HEK293T (cell line): ENCODE data around the gene MGAT4B.

Experiments used
- CTCF ChIA-PET: fragments of 350-600 bp; formaldehyde crosslinking; extraction: SDS; loops from one replicate; lab custom pipeline; 2021; ENCODE audit warnings: antibody characterized with exemption, inconsistent platforms; lab: Yijun Ruan, JAX
- POLR2A ChIA-PET: fragments of 350-600 bp; formaldehyde crosslinking; extraction: SDS; loops from one replicate; lab custom pipeline; 2020; ENCODE audit warnings: antibody characterized with exemption, inconsistent platforms; lab: Yijun Ruan, JAX
- DNase-seq: peaks from one replicate; pipeline ENCODE4 v3.0.0; 2012; ENCODE audit warnings: mixed read lengths; ENCODE audit errors: extremely low spot score
- ARNT ChIP-seq: fragments of 450-650 bp; IDR thresholded peaks from 2 replicates; pipeline ENCODE4 v1.6.1; 2017; ENCODE audit warnings: mild to moderate bottlenecking
- BHLHE40 ChIP-seq: fragments of 450-650 bp; IDR thresholded peaks from 2 replicates; pipeline ENCODE4 v1.6.1; 2016; ENCODE audit warnings: mild to moderate bottlenecking, moderate library complexity, borderline replicate concordance
- CTBP1 ChIP-seq: fragments of 450-650 bp; IDR thresholded peaks from 2 replicates; pipeline ENCODE4 v1.6.1; 2016; ENCODE audit warnings: borderline replicate concordance
- ELF4 ChIP-seq: fragments of 450-650 bp; IDR thresholded peaks from 2 replicates; pipeline ENCODE4 v1.6.1; 2017; ENCODE audit warnings: antibody characterized with exemption
- FOXA1 ChIP-seq: fragments of 450-650 bp; IDR thresholded peaks from 2 replicates; pipeline ENCODE4 v1.6.1; 2016; ENCODE audit warnings: mild to moderate bottlenecking
- FOXK2 ChIP-seq: fragments of 450-650 bp; IDR thresholded peaks from 2 replicates; pipeline ENCODE4 v1.6.1; 2016; ENCODE audit warnings: mild to moderate bottlenecking
- FOXM1 ChIP-seq: fragments of 450-650 bp; IDR thresholded peaks from 2 replicates; pipeline ENCODE4 v1.6.1; 2017; ENCODE audit warnings: mild to moderate bottlenecking, borderline replicate concordance
- HDGF ChIP-seq: fragments of 450-650 bp; IDR thresholded peaks from 2 replicates; pipeline ENCODE4 v1.6.1; 2017; ENCODE audit warnings: antibody characterized with exemption, borderline replicate concordance
- L3MBTL2 ChIP-seq: fragments of 450-650 bp; conservative IDR thresholded peaks from 2 replicates; pipeline ENCODE4 v1.6.1; 2016; ENCODE audit warnings: mild to moderate bottlenecking
- LEF1 ChIP-seq: fragments of 450-650 bp; IDR thresholded peaks from 2 replicates; pipeline ENCODE4 v1.6.1; 2017; ENCODE audit warnings: mild to moderate bottlenecking, borderline replicate concordance
- NFRKB ChIP-seq: fragments of 450-650 bp; IDR thresholded peaks from 2 replicates; pipeline ENCODE4 v1.6.1; 2016; ENCODE audit warnings: mild to moderate bottlenecking, moderate library complexity
- SP1 ChIP-seq: fragments of 450-650 bp; IDR thresholded peaks from 2 replicates; pipeline ENCODE4 v1.6.1; 2017
- SUZ12 ChIP-seq: fragments of 450-650 bp; IDR thresholded peaks from 2 replicates; pipeline ENCODE4 v1.6.1; 2016; ENCODE audit warnings: mild to moderate bottlenecking
- TARDBP ChIP-seq: fragments of 450-650 bp; IDR thresholded peaks from 2 replicates; pipeline ENCODE4 v1.6.1; 2016
- ZNF384 ChIP-seq: fragments of 450-650 bp; IDR thresholded peaks from 2 replicates; pipeline ENCODE4 v1.6.1; 2016
- TF ChIP-seq, protein P1 (sequence below): fragments of 450-650 bp; IDR thresholded peaks from 2 replicates; pipeline ENCODE4 v1.6.1; 2016

MGAT4B gene

DNA sequence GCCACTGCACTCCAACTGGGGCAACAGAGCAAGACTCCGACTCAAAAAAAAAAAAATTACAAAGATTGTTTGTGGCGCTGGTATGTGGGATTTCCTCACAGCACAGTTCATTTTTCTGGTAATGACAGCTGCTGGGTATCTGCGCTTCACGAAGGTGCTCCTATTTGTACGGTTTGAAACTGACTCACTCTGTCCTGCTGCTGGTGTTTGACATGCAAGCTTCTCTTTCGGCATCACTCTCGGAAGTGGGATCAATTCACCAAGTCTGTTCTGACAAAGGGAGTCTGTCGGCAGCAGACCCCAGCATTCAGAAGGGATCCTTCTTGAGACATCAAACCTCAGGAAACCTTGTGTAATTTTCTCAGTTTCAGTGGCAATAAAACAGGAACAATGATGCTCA, 47.7 kb downstream of the MGAT4B start:
- no peak for DNase-seq
- no peak for TF ChIP-seq TARDBP
- TF ChIP-seq SP1, result no peak
- TF ChIP-seq ARNT, result no peak
- TF ChIP-seq ELF4, result no peak
- TF ChIP-seq LEF1, result no peak
- TF ChIP-seq NFRKB, result no peak
- no peak for TF ChIP-seq BHLHE40
- no peak for TF ChIP-seq SUZ12
- no peak for TF ChIP-seq L3MBTL2
- CTCF ChIA-PET, result no interaction called here
- POLR2A ChIA-PET, result no interaction called here

DNA sequence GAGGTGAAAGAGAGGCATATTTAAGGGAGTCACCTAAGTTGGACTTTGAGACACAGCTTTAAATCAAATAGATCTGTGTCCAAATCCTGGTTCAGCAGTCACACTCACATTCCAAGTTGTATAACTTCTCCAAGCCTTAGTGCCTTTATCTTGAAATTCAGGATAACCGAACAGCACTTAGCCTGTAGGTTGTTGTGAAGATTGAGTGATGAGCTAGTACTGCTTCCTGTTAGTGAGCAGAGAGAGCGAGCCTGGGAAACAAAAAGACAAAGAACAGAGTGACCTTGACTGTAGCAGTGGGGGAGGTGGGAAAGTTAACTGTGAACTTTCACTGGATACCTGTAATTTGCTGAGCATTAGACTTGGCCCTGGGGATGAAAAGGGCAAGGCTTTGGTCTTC, 51.6 kb downstream of the MGAT4B start:
- TF ChIP-seq L3MBTL2 (no peak), FOXA1 (no peak), NFRKB (no peak), SUZ12 (no peak), TARDBP (no peak), HDGF (no peak), FOXM1 (no peak), BHLHE40 (no peak), FOXK2 (no peak), CTBP1 (no peak)
- TF ChIP-seq, protein P1, sequence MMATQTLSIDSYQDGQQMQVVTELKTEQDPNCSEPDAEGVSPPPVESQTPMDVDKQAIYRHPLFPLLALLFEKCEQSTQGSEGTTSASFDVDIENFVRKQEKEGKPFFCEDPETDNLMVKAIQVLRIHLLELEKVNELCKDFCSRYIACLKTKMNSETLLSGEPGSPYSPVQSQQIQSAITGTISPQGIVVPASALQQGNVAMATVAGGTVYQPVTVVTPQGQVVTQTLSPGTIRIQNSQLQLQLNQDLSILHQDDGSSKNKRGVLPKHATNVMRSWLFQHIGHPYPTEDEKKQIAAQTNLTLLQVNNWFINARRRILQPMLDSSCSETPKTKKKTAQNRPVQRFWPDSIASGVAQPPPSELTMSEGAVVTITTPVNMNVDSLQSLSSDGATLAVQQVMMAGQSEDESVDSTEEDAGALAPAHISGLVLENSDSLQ, result no peak
- no peak for DNase-seq
- ChIA-PET CTCF (interaction anchor here (0.6 kb wide), 1 partner anchor 22 kb away, joined by 3 read pairs; no protein-coding TSS in a partner anchor), POLR2A (interaction anchor here (0.8 to 1.7 kb wide), 4 partner anchors 12 to 131 kb away, joined by 3 to 4 read pairs (median 3); partner anchors contain the start of genes HNRNPH1 and MAML1)

DNA sequence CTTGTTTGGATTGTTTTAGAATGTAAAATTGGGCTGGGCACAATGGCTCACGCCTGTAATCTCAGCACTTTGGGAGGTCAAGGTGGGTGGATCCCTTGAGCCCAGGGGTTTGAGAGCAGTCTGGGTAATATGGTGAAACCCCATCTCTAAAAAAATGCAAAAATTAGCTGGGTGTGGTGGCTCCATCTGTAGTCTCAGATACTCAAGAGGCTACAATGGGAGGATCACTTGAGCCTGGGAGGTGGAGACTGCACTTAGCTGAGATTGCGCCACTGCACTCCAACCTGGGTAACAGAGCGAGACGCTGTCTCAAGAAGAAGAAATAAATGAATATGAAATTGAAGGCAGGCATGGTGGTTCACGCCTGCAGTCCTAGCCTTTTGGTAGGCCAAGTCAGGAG, 52.7 kb downstream of the MGAT4B start:
- no peak for DNase-seq
- TF ChIP-seq TARDBP, result no peak
- TF ChIP-seq ELF4, result no peak
- TF ChIP-seq LEF1, result no peak
- TF ChIP-seq FOXK2, result no peak
- no peak for TF ChIP-seq FOXA1
- TF ChIP-seq FOXM1, result no peak
- TF ChIP-seq SP1, result no peak
- POLR2A ChIA-PET, result interaction anchor here (1.7 kb wide), 1 partner anchor 130 kb away, joined by 4 read pairs; the partner anchor contains the start of gene HNRNPH1
- CTCF ChIA-PET, result interaction anchor here (1.2 kb wide), 1 partner anchor 9 kb away, joined by 4 read pairs; no protein-coding TSS in a partner anchor

DNA sequence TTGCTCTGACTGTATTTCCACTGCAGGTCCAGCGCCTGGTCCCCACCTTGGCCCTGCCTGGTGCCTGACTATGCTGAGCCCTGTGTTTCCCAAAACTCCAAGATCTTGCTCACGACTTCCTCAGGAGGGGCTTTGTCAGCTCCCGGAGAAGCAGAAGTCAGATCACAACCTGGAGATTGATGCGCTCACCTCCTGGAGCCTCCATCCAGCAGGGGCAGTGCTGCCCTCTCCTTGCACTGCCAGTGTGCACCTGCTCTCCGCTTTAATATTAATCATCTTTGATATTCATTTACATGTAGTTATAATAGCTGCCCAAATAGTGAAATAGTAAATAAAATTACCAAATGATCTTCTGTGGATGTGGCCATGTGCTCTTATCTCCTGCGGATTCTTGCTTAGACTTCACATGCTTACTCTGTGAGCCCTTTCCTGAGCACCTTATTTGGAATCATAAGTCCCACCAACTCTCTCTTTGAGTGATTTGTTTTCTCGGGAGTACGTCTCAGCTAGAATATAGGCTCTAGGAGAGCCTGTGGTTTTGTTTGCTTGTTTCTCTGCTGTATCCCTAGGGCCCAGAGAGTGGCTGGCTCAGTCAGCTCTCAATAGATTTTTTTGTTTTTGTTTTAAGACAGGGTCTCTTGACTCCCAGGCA, 56.7 kb downstream of the MGAT4B start:
- no peak for DNase-seq
- no peak for TF ChIP-seq SUZ12
- TF ChIP-seq FOXA1, result no peak
- TF ChIP-seq NFRKB, result no peak
- TF ChIP-seq ARNT, result no peak
- TF ChIP-seq TARDBP, result no peak
- TF ChIP-seq FOXK2, result no peak
- TF ChIP-seq CTBP1, result no peak
- TF ChIP-seq, protein P1, result no peak
- no peak for TF ChIP-seq LEF1
- TF ChIP-seq ZNF384, result no peak
- no peak for TF ChIP-seq ELF4
- no peak for TF ChIP-seq FOXM1
- TF ChIP-seq HDGF, result no peak
- ChIA-PET CTCF (interaction anchor here (0.6 to 1.4 kb wide), 3 partner anchors 12 to 205 kb away, joined by 3 to 4 read pairs (median 4); no protein-coding TSS in a partner anchor), POLR2A (interaction anchor here (1.9 kb wide), 1 partner anchor 10 kb away, joined by 5 read pairs; no protein-coding TSS in a partner anchor)

DNA sequence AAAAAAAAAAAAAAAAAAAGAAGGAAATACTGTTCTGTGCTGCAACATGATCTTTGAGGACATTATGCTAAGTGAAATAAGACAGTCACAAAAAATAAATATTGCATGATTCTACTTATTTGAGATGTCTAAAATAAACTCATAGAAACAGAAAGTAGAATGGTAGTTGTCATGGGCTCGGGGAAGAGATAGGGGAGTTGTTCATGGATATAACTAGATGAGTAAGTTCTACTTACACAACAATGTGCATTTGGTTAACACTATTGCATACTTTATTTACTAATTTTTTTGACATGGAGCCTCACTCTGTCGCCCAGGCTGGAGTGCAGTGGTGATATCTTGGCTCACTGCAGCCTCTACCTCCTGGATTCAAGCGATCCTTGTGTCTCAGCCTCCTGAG, 58.9 kb downstream of the MGAT4B start:
- DNase-seq, result no peak
- ChIA-PET POLR2A (no interaction called here), CTCF (no interaction called here)
- no peak for TF ChIP-seq NFRKB
